Hematopoietic multipotent progenitor cell treated with erythropoietin and hydrocortisone succinate and interleukin-3 and kit ligand, for 15 days (in vitro differentiated cells): ENCODE results near the gene LMF1.

Source experiments
- DNase-seq: peaks from one replicate; pipeline ENCODE4 v3.0.0-alpha.2; 2015; ENCODE audit warnings: low spot score

LMF1 gene

DNA sequence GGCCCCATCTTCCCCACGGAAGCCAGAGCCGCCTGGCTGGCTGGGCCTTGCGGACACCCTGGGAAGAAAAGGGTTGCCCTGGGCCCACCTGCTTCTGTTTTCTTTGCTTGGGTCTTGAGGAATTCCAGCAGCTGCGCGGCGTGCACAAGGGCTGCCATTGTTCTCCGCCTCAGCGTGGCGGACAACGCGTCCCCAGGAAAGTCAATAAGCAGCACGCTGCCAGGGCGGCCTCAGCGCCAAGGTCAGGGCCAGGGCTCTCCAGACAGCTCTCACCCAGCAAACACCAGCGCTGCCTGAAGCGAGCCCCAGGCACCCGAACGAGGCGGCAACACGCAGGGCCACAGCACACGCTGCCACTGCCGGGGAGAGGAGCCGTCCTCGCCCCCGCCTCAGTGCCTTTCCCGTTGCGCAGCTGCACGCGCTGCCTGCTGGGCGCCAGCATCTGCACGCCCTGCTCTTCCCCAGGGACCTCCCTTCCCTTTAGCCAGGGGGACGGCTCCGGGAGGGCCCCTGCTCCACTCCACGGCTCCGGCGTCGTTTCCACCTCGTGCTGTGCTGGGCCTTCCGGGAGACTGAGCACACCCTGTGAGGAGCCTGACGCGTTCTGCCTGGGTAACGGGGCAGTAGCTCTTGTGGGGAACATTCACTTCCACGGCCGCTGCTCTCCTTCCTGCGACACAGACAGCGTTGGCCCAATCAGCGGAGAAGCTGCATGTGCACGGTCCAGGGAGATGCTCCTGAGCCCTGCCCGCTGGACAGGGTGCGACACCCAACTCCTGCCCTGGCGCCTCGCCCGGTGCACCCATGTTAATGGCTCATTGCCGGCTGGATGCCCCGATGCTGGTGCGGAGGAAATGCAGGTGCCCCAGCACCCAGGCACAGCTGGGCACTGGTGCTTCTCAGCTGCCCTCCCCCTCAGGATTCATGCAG is 57.8 kb downstream of the LMF1 start:
- no peak for DNase-seq

DNA sequence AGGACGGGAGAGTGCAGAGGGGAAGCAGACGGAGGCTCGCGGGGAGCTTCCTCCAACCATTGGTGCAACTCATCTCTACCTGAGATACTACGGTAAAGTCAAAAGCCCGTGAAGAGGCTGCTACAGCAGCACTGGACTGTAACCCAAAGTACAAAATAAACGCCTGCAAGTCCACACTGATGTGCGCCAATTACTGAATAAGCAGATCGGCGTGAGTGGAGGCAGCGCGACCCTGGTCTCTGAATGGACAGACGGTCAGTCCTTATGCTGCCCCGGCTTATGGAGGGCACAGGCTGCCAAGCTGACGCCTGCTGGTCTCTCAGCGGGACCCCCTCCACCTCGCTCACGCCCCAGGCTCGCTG is 58.5 kb downstream of the LMF1 start:
- no peak for DNase-seq

DNA sequence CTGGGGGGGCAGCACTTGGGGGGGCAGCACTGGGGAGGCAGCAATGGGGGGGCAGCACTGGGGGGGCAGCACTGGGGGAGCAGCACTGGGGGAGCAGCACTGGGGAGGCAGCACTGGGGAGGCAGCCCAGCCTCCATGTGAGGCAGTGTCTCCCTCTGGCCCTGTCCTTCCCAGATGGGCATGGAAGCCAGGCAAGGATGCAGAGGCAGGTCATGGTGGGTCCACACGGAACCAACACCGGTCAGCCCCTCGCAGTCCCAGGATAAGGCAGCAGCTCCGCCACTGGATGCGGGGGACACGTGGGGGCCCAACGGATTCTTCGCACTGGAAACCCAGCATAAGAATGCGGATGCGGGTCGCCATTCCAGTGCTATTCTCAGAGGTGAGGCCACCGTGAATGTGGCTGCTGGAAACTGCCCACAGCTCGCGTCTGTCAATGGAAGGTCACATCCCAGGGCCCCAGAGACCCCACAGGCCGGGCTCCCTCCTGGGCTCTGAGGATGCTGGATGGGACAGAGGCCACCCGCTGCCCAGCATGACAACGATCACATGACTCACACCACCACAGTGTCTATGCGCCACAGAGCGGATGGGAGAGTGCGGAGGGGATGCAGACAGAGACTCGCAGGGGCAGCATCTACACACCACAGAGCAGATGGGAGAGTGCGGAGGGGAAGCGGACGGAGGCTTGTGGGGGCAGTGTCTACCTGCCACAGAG is 59.0 kb downstream of the LMF1 start:
- no peak for DNase-seq

DNA sequence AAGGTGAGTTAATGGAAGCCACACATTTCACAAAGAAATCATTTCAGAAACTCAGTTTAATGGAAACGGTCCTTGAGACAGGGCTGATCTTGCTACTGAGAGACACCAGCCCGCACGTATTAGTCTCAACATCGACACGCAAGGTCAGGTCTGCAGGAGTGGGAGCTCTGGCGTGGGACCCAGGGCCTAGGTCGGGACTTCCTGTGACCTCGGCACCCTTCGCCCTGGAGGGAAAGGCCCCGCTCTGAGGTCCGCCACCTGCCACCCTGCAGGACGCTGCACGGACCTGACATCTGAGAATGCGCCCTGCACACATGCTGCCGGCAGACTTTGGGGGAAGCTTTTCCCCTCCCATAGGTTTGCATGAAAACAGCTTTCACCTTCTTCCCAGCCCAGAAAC is 59.7 kb downstream of the LMF1 start:
- no peak for DNase-seq

DNA sequence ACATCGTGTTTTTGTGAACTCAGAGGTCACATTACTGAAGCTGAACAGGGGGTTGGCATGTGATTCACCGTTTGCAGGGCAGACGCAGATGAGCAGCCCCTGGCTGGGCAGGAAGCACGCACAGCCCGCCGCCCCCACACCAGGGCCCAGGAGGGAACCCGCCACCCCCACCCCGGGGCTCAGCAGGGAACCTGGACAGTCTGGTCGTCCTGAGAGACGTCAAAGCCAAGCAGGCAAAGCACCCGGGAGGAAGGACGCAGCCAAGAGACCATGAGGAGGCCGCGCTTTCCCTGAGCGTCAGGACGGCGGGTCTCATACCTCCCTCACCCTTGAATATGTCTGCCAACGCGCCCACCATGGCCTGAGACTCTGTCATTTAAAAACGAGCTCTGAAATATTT is 60.6 kb downstream of the LMF1 start:
- DNase-seq: no peak

DNA sequence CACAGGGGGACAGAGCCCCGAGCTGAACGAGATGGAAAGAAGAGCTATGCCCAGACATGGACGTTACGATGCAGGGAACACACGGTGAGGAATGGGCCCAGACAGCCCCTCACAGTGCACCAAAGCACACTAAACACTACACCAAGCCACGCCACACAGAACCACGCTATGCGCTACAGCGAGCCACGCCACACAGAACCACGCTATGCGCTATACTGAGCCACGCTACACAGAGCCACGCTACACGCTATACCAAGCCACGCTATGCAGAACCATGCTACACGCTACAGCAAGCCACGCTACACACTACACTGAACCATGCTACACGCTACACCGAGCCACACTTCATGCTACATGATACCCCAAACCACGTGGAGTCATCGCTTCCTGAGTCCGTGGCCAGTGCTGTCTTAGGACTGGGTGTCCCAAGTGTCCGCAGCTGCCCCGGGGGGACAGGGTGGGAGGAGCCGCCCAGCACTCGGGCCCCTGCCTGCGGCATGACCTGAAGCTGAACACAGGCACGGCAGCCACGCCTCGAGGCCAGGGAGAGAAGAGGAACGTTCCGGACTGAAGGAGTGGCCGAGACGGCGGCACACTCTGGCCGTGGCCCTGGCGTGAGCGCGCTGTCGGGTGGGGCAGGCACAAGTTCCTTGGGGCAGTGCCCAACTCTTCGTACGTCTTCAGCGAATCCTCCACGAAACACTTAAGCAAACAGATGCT is 61.3 kb downstream of the LMF1 start:
- no peak for DNase-seq

DNA sequence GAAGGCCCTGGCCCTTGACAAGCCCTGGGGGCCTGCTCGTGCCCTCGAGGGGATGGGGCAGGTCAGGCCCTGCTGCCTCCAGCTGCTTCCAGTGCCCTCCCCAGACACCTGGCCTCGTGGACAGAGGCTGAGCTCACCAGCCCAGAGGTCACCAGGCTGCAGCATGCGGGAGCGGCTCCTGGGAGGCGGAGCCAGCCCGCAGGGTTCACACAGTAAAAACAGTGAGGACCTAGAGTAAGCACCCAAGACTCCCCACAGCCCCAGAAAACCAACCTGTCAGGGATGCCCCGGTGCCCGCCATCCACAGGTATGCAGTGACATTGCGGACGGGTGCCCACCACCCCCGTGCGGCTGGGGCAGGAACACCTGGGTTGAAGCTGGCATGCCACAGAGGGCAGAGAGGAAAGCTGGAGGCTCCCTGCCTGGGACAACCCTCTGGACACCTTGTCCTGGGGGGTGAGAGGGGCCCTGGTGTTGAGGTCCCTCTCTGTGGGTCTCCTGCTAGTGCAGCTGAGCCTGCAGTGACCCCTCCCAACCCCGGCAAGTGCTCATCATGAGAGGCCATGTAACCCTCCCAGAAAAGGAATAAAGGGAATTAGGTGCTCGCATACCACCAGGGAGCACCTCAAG is 62.1 kb downstream of the LMF1 start:
- no peak for DNase-seq

DNA sequence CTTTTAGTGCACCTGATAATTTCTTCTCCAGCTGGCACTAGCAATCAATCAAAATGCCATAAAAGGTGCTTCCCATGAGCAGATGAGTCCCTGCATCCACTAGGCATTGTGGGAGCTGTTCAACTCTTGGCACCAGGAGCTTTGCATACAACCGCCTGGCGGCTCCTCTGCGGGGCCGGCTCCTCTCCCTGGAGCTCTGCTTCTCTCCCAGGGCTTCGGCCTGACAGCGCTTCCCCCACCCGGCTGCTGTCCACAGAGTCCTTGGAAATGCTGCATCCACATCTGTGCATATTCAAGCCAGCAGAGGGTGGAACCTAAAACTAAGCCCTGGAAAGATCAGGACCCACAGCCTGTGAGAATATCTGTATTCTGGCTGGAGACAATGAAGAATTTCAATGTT is 62.9 kb downstream of the LMF1 start:
- DNase-seq: no peak

DNA sequence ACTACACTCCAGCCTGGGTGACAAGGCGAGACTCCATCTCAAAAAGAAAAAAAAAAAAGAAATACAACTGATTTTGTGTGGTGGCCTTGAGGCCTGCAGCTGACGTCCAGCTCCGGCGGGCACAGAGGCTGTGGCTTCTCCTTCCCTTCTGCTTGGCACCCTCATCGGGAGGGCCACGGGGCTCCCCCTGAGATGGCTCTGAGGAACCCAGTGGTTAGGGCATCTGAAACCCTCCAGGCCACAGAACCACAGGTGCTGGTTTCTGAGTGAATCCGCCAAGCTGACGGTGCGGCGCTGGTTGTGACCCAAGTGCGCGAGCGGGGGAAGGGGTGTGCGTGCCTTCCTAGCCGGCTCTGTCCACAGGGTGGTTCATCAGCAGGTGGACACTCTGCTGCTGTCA is 63.4 kb downstream of the LMF1 start:
- DNase-seq: no peak

DNA sequence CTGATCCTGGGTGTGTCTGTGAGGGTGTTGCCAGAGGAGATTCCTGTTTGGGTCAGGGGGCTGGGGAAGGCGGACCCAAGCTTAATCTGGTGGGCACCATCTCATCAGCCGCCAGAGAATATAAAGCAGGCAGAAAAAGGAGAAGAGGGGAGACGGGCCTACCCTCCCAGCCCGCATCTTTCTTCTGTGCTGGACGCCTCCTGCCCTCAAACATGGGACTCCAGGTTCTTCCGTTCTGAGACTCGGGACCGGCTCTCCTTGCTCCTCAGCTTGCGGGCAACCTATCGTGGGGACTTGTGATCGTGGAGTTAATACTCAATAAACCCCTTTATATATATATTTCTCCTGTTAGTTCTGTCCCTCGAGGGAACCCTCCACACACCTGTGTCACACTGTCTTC is 64.5 kb downstream of the LMF1 start:
- DNase-seq: no peak

DNA sequence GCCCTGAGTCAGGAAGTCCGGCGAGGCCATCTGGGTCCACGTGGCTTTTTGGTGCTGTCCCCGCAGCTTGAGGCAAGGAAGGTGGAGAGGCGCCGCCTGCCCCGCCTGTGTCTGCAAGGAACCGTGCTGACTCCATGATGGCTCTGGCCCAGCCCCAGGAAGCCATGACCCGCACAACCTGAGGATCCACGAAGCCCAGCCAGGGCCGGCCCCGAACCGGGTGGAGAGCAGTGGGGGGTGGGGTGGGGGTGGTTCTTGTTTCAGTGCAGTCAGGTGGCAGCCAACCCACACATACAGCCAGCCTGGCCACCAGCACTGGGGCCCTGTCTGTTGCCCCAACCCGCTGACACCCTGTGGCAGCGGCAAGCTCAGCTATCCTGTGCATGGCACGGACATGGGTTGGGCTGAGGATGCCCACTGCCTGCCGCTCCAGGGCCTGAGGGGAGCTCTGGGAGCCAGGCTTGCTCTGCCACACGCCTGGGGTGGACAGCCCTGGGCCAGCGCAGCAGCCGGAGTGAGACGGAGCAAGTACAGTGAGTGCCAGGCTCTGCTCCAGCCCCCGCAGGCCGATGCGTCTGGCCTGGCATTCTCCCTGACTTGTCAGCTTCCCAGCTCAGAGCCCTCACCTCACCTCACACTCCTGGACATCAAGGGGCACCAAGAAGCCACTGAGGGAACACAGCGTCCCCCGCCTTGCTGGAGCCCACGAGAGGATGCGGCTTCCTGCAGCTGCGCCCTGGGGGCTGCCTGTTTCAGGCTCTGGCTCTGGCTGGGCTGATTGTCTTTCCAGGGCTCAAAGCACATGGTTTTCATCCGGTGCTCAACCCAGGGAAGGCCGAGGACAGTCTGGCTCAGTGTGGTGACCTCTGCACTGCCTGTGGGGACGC is 68.8 kb downstream of the LMF1 start:
- DNase-seq: no peak

DNA sequence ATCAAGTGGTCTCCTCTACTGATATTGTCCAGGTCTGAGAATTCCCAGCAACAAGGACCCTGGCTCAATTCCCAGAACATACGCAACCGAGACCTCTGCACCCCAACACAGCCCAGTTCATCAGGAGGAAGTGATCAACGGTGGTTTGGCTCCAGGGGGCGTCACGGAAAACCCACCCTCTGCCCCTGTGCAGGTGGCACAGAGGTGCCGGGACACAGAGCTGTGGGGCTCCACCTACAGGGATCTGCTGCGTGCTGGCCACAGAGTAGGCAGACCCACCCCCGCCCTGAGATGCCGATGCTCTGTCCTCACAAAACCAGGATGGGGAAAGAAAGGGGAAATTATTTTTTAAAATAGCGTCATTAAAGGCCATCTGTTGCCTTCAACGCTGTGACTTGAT is 69.6 kb downstream of the LMF1 start:
- no peak for DNase-seq

DNA sequence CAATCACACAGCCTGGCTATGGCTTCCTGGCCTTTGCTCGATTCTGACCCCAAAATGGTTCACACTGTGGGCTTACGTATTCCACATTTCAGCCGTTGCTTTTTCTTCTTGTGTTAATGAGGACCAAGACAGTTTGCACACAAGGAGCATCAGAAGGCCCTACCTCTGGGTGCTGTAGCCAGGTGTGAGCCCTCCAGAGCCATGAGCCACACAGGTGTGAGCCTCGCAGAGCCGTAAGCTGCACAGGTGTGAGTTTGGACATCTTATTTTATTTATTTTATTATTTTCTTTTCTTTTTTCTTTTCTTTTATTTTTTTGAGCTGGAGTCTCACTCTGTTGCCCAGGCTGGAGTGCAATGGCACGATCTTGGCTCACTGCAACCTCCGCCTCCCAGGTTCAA is 70.6 kb downstream of the LMF1 start:
- no peak for DNase-seq

DNA sequence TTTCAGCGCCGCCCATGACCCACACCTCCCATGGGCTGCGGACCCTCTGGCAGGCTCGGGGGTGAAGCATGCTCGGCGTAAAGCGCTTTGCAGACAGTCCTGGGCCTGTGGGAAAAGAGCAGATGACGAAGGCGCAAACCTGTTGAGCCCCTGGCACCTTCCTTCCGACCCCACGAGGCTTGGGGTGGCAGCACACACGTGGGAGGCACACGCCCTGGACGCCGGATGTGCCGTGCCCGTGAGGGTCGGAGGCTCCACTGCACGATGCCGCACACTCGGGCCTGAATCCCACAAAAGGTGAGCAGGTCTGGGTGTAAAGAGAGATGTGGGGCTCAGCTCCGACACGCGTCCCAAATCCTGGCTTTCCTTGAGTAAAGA is 71.1 kb downstream of the LMF1 start:
- DNase-seq: no peak

DNA sequence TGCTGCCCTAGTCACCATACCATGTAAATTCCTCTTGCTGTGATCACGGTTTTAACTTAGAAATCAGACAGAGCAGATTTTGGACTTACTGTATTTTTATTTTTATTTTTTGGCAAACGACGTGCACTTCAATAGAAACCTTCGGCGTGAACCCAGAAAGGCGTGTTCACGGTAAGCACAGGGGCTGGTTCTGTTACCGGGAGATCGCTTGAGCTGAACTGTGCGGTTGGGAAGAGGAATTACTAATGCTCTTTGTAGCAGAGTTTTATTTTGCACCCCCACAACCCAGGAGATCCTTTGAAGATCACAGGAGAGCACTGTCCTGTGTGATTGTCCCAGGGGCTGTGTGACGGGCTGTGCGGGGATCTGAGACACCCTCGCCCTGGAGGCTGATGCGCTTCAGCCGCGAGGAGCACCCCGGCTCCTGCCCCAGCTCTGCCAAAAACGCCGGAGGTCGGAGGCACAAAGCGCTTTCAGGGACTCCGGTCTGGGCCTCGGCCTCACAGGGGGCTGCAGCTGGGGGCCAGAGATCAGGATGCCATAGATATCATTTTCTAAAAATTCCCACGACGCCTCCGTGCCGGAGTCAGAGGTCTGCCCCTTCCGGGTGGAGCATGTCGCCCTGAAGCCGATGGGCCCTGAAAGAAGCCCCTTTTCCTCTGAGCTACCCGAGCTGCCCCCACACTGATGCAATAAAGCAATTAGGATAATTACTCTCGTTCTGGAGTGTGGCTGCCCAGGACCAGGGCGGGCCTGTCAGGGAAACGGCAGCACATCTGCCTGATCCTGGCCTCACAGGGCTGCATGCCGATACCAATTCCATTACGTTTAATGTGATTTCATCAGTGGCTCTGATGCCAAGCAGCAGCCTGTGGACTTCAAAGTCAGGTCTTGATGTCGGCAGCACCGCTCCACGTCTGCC is 71.8 kb downstream of the LMF1 start:
- no peak for DNase-seq

DNA sequence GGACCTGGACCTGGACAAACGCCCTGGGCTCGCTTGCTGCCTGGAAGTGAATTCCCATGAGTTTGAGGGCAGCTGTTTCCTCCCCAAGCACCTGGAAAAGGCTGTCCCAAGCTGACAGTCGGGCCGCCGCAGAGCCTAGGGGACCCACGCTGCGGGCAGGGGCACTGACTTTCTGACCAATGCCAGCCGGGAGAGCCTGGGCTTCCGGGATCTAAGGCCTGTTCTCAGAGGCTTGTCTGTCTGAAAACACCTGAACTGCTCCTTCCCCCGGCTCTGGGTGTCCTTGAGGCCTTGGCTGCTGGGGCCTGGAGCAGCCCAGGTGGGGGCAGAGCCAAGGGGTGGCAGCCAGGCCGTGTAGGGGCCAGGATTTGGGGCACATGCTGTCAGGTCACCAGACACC is 72.6 kb downstream of the LMF1 start:
- DNase-seq: no peak

DNA sequence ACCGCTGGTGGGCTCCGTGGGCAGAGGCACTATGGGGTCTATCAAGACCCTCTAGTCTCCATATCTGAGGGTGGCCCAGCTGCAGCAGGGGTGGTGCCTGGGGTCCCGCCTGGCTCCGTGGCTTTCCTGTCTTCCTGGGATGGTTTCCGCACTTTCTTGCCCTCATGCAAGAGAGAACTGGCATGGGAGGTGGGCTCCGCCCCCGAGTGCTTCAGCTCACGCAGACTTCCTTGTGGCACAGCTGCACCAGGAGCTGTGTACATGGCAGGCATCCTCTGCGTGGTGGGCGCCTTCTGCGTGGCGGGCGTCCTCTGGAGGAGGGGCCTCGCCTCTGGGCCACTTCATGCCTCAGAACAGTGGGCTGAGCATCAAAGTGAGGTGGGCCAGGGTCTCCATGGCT is 73.1 kb downstream of the LMF1 start:
- DNase-seq: no peak

DNA sequence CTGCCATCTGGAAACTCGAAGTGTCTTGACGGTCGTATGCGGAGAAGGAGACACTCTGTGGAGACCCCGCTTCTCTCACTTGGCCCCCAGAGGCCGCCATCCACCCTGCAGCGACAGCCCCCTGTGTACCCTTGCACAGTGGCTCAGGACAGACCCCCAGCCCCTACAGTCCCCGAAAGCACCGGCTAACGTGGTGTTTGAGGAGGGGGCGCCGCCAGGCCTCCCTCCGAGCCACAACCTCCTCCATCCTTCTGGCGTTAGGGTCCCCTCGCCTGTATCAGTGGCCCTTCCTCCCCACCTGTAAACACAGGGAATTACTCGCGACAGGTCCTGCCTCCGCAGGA is 73.6 kb downstream of the LMF1 start:
- DNase-seq: no peak

DNA sequence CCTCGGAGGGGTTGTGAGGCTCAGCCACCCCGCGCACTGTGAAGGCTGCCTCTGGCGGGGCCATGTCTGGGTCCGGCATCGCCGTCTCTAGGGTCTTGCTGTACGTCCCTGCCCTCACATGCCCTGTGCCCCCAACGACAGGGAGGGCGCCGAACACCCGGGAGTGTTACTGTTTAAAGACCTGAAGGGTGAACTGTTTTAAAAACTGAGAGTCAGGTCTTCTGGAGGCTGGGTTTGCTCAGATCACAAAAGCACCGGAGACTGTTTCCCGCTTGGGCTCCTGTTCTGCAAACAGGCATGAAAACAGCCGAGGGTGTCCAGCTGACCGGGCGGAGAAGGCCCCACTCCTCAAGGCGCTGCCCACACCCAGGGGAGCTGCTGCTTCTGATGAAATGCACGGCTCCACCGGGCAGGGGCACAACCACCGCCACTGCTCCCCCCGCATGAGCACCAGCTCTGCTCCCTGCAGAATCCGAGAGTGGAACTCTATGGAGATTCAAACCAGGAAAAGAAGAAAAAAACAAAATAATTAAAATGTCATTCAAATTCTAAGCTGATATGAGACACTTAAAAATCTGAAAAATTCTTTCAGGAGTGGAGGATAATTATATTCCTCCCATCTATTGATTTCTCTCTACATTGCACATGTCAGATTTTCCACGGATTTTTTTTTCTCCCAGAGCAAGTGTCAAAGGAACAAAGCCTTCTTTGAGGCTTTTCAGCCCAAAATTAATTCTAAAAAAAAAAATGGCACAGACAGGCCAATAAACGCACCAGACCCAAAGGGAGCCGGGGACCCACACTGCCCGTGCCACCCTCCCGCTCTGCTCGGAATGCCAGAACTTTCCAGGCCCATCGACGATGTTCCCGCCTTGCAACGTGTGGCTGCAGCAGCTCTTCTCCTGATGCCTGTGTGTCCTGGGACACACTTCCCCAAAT is 74.3 kb downstream of the LMF1 start:
- no peak for DNase-seq
